Stomach smooth muscle (tissue), 2 donors: ENCODE data around the gene CD300LB.
"Not testable (repeated sequence)": the region's sequence is repeated elsewhere in the genome, so short reads cannot be mapped to it uniquely, and the experiment has no call there.

Experiments
- H3K27ac ChIP-seq: one replicate; pipeline ENCODE4 v1.7.0; 2013; ENCODE audit warnings: mild to moderate bottlenecking, low read length, inconsistent platforms
- H3K27me3 ChIP-seq, 2 donors: one replicate each; pipeline ENCODE4 v1.7.0; 2013; ENCODE audit warnings: low read length in 2 of 2; ENCODE audit not compliant: insufficient read depth in 2 of 2, control insufficient read depth in 1 of 2
- H3K36me3 ChIP-seq, 2 donors: one replicate each; pipeline ENCODE4 v1.7.0; 2013; ENCODE audit warnings: low read length in 2 of 2; ENCODE audit not compliant: control insufficient read depth in 2 of 2, insufficient read depth in 2 of 2
- H3K4me1 ChIP-seq: one replicate; pipeline ENCODE4 v1.7.0; 2013; ENCODE audit warnings: low read length; ENCODE audit not compliant: control insufficient read depth, insufficient read depth
- H3K4me3 ChIP-seq, 2 donors: one replicate each; pipeline ENCODE4 v1.7.0; 2013; ENCODE audit warnings: low read length in 2 of 2
- H3K9ac ChIP-seq, 2 donors: one replicate each; pipeline ENCODE4 v1.7.0; 2013; ENCODE audit warnings: low read length in 2 of 2, mild to moderate bottlenecking in 1 of 2
- H3K9me3 ChIP-seq, 2 donors: one replicate each; pipeline ENCODE4 v1.7.0; 2013; ENCODE audit warnings: low read length in 2 of 2; ENCODE audit not compliant: control insufficient read depth in 2 of 2
- donor health status: healthy.
- donor health status: Pancreatic carcinoma.

The CD300LB gene

DNA sequence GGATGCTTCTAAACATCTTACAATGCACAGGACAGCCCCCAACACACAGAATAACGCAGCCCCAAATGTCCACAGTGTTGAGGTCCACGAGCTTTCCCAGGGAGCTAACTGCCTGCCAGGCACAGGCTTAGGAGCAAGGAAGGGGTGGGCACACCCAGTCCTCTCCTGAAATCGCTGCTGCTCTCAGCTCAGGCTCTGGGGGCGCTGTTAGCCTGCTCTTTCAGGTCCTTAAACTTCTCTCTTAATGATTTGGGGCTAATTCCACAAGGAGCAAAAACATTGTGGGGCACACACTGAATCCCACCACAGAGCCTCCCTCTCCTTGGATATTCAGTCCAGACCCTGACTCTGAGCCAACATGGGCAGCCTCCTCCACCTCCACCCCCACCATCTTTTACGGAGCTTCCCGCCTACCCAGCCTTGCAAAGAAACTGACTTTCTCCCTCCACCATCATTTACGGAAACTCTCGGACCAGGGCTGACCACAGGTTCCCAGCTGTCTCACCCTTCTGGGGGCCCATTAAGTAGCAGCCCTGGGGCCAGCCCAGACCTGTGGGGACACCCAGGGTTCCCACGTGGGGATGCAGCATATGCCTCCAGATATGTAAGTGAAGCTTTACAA is 35.0 kb upstream of the CD300LB start:
- Histone ChIP-seq H3K27me3 (peaks cover 0 to 6% of the 10 kb centered on the region in 2 donors), H3K36me3 (no peaks in the 10 kb centered on the region), H3K9ac (no peak overlapping the region), H3K4me3 (no peak overlapping the region), H3K4me1 (no peaks in the 10 kb centered on the region), H3K27ac (no peak overlapping the region), H3K9me3 (no peaks in the 10 kb centered on the region)

- Histone ChIP-seq H3K9me3 (no peaks in the 10 kb centered on the region), H3K9ac (no peak overlapping the region), H3K27me3 (peaks cover 0 to 6% of the 10 kb centered on the region in 2 donors), H3K4me1 (no peaks in the 10 kb centered on the region), H3K4me3 (no peak overlapping the region), H3K27ac (no peak overlapping the region), H3K36me3 (no peaks in the 10 kb centered on the region)
These were observed 33.9 kb upstream of the CD300LB start for GRCh38 chr17:74565126-74565525.

GRCh38 chr17:74563358-74563757 is 32.1 kb upstream of the CD300LB start:
- Histone ChIP-seq H3K9ac (no peak overlapping the region), H3K36me3 (no peaks in the 10 kb centered on the region), H3K4me3 (no peak overlapping the region), H3K27ac (no peak overlapping the region), H3K4me1 (no peaks in the 10 kb centered on the region), H3K27me3 (peaks cover 0 to 8% of the 10 kb centered on the region in 2 donors), H3K9me3 (no peaks in the 10 kb centered on the region)

GRCh38 chr17:74561586-74561985 is 30.3 kb upstream of the CD300LB start:
- peaks cover 0 to 8% of the 10 kb centered on the region in 2 donors for H3K27me3 ChIP-seq
- H3K4me3 ChIP-seq = no peak overlapping the region
- H3K36me3 ChIP-seq = no peaks in the 10 kb centered on the region
- H3K9me3 ChIP-seq = no peaks in the 10 kb centered on the region
- H3K9ac ChIP-seq = no peak overlapping the region
- H3K4me1 ChIP-seq = no peaks in the 10 kb centered on the region
- no peak overlapping the region for H3K27ac ChIP-seq

GRCh38 chr17:74558882-74559519 is 27.7 kb upstream of the CD300LB start:
- no peaks in the 10 kb centered on the region for H3K36me3 ChIP-seq
- no peaks in the 10 kb centered on the region for H3K4me1 ChIP-seq
- no peak overlapping the region for H3K4me3 ChIP-seq
- peaks cover 0 to 8% of the 10 kb centered on the region in 2 donors for H3K27me3 ChIP-seq
- H3K9me3 ChIP-seq = no peaks in the 10 kb centered on the region
- no peak overlapping the region for H3K9ac ChIP-seq
- no peak overlapping the region for H3K27ac ChIP-seq

DNA sequence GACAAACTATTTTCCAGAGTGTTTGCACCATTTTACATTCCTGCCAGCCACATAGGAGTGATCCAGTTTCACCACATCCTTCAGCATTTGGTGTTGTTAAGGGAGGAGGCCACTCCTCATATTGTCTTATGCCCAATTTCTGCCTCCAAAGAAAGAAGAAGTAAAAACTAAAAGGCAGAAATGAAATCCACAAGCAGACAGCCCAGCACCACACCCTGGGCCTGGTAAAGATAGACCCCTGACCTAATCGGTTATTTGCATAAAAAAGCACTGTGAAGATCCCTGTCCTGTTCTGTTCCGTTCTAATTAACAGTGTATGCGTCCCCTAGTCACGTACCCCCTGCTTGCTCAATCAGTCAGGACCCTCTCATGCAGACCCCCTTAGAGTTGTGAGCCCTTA is 27.1 kb upstream of the CD300LB start:
- not testable (repeated sequence) for H3K27me3 ChIP-seq, H3K9ac ChIP-seq, H3K4me1 ChIP-seq, H3K36me3 ChIP-seq, H3K4me3 ChIP-seq, H3K27ac ChIP-seq, H3K9me3 ChIP-seq

- no peaks in the 10 kb centered on the region for H3K9me3 ChIP-seq
- no peak overlapping the region for H3K27ac ChIP-seq
- no peaks in the 10 kb centered on the region for H3K36me3 ChIP-seq
- H3K27me3 ChIP-seq = peaks cover 2% of the 10 kb centered on the region in 2 donors
- peaks cover 2% of the 10 kb centered on the region for H3K4me1 ChIP-seq
- H3K9ac ChIP-seq = no peak overlapping the region
- H3K4me3 ChIP-seq = no peak overlapping the region
These were observed 24.2 kb upstream of the CD300LB start for GRCh38 chr17:74555427-74555940.

GRCh38 chr17:74554909-74555308 is 23.6 kb upstream of the CD300LB start:
- Histone ChIP-seq H3K4me1 (peaks cover 2% of the 10 kb centered on the region), H3K27ac (no peak overlapping the region), H3K9me3 (no peaks in the 10 kb centered on the region), H3K27me3 (peaks cover 2 to 5% of the 10 kb centered on the region in 2 donors), H3K9ac (no peak overlapping the region), H3K4me3 (no peak overlapping the region), H3K36me3 (no peaks in the 10 kb centered on the region)

- Histone ChIP-seq H3K9ac (no peak overlapping the region), H3K4me3 (no peak overlapping the region), H3K4me1 (peaks cover 2% of the 10 kb centered on the region), H3K27ac (no peak overlapping the region), H3K27me3 (peaks cover 0 to 5% of the 10 kb centered on the region in 2 donors), H3K36me3 (no peaks in the 10 kb centered on the region), H3K9me3 (no peaks in the 10 kb centered on the region)
These were observed 20.8 kb upstream of the CD300LB start for GRCh38 chr17:74552037-74552436.

- H3K27ac ChIP-seq = no peak overlapping the region
- no peaks in the 10 kb centered on the region for H3K36me3 ChIP-seq
- H3K9me3 ChIP-seq = no peaks in the 10 kb centered on the region
- H3K9ac ChIP-seq = no peak overlapping the region
- H3K4me1 ChIP-seq = peaks cover 2% of the 10 kb centered on the region
- peaks cover 0 to 5% of the 10 kb centered on the region in 2 donors for H3K27me3 ChIP-seq
- no peak overlapping the region for H3K4me3 ChIP-seq
These were observed 19.3 kb upstream of the CD300LB start for GRCh38 chr17:74550602-74551001.

- no peak overlapping the region for H3K4me3 ChIP-seq
- H3K27ac ChIP-seq = no peak overlapping the region
These were observed 18.1 kb upstream of the CD300LB start for GRCh38 chr17:74549343-74549742.

More at GRCh38 chr17:74549343-74549742, 18.1 kb upstream of the CD300LB start:
- Histone ChIP-seq H3K4me1 (peaks cover 2% of the 10 kb centered on the region), H3K9me3 (no peaks in the 10 kb centered on the region), H3K36me3 (no peaks in the 10 kb centered on the region), H3K27me3 (peaks cover 0 to 5% of the 10 kb centered on the region in 2 donors), H3K9ac (no peak overlapping the region)
